Vagina (tissue), 2 donors: ENCODE data around the gene CLCNKA. TPM values are rescaled to one million over a fixed set of nuclear protein-coding genes. Genes with fewer than 3 reads are reported as not detected.
A peak's percentile ranks its signal among the peaks of the same experiment; 100 is the strongest.

Experiments used
- DNase-seq, 2 donors: peaks; one replicate each; pipeline ENCODE4 v3.0.0-alpha.2; 2017; ENCODE audit errors: extremely low spot score in 2 of 2
- H3K27ac ChIP-seq: fragments of 200-600 bp; sonication (generic); one replicate; pipeline ENCODE4 v1.5.1; 2019
- H3K27me3 ChIP-seq: fragments of 200-600 bp; sonication (generic); one replicate; pipeline ENCODE4 v1.5.1; 2019
- H3K36me3 ChIP-seq, 2 donors: fragments of 200-600 bp; sonication (generic); one replicate each; pipeline ENCODE4 v1.5.1; 2017 to 2019
- H3K4me1 ChIP-seq: fragments of 200-600 bp; sonication (generic); one replicate; pipeline ENCODE4 v1.5.1; 2019
- H3K4me3 ChIP-seq, 2 donors: fragments of 200-600 bp; sonication (generic); 1 replicate in 1 of 2; 2 replicates in 1 of 2; pipeline ENCODE4 v1.5.1; 2016 to 2019
- H3K9me3 ChIP-seq: fragments of 200-600 bp; sonication (generic); one replicate; pipeline ENCODE4 v1.5.1; 2019
- CTCF ChIP-seq, 3 experiments: fragments of 450-650 bp in 2 of 3; fragments of 200-600 bp in 1 of 3; sonication (generic) in 1 of 3; IDR thresholded peaks; one replicate each; pipeline ENCODE4 v1.5.1; 2017 to 2019; ENCODE audit warnings: antibody characterized with exemption in 3 of 3, mild to moderate bottlenecking in 2 of 3, moderate library complexity in 2 of 3
- POLR2A ChIP-seq, 2 donors: fragments of 450-650 bp; IDR thresholded peaks; one replicate each; pipeline ENCODE4 v1.6.1; 2017; ENCODE audit warnings: antibody characterized with exemption in 2 of 2, mild to moderate bottlenecking in 2 of 2, moderate library complexity in 2 of 2
- POLR2AphosphoS5 ChIP-seq, 2 donors: sonication (generic); formaldehyde crosslinking; IDR thresholded peaks; one replicate each; pipeline ENCODE4 v1.9.0; 2017; ENCODE audit warnings: antibody characterized with exemption in 2 of 2, mild to moderate bottlenecking in 2 of 2, low read depth in 1 of 2; ENCODE audit not compliant: insufficient read depth in 1 of 2
- intact Hi-C: fragments of 100-400 bp; cut with DNase I; formaldehyde crosslinking; loops from one replicate; pipeline ENCODE4 v1.15.1; 2023
- total RNA-seq: library from RNA; depleted of rRNA; stranded (reverse); fragments of >200 nt; gene quantifications from one replicate; pipeline ENCODE4 v1.2.3, GENCODE V29; 2016

The CLCNKA gene
- total RNA-seq, 1 donor from 2014 or later = 0.25 TPM

GRCh38 chr1:16077406-16078245 lies 55.8 kb downstream of the CLCNKA start:
- Histone ChIP-seq H3K27ac (peak overlapping the region; percentile 75), H3K27me3 (no peaks in the 10 kb centered on the region), H3K4me3 (no peak overlapping the region), H3K9me3 (no peaks in the 10 kb centered on the region), H3K36me3 (no peaks in the 10 kb centered on the region), H3K4me1 (peaks cover 54% of the 10 kb centered on the region)
- no peak for TF ChIP-seq POLR2AphosphoS5 (IDR thresholded peaks at IDR 0.05; ENCODE audit: insufficient read depth in 1 of 2, low read depth in 1 of 2)
- intact Hi-C loops = loop anchor here (2.0 to 10.0 kb wide), 3 partner anchors 109 to 287 kb away; partner anchors contain the start of gene SZRD1
- DNase-seq = no peak

GRCh38 chr1:16078925-16079656 lies 57.3 kb downstream of the CLCNKA start:
- TF ChIP-seq CTCF (IDR thresholded peaks at IDR 0.05) (peak; percentile 94 to 97 (median 97)), POLR2AphosphoS5 (IDR thresholded peaks at IDR 0.05; ENCODE audit: insufficient read depth in 1 of 2, low read depth in 1 of 2) (no peak), POLR2A (IDR thresholded peaks at IDR 0.05) (no peak)
- no peak for DNase-seq
- Histone ChIP-seq H3K9me3 (no peaks in the 10 kb centered on the region), H3K4me3 (no peak overlapping the region), H3K27ac (peak overlapping the region; percentile 21), H3K27me3 (no peaks in the 10 kb centered on the region), H3K4me1 (peaks cover 58% of the 10 kb centered on the region), H3K36me3 (no peaks in the 10 kb centered on the region)
- intact Hi-C loops = loop anchor here (2.0 to 10.0 kb wide), 3 partner anchors 108 to 286 kb away; partner anchors contain the start of gene SZRD1

GRCh38 chr1:16080422-16081150 lies 58.8 kb downstream of the CLCNKA start:
- Histone ChIP-seq H3K27ac (no peak overlapping the region), H3K4me3 (no peak overlapping the region), H3K4me1 (peaks cover 43% of the 10 kb centered on the region), H3K36me3 (no peaks in the 10 kb centered on the region), H3K9me3 (no peaks in the 10 kb centered on the region), H3K27me3 (no peaks in the 10 kb centered on the region)
- TF ChIP-seq POLR2AphosphoS5 (IDR thresholded peaks at IDR 0.05; ENCODE audit: insufficient read depth in 1 of 2, low read depth in 1 of 2) (no peak), CTCF (IDR thresholded peaks at IDR 0.05) (no peak), POLR2A (IDR thresholded peaks at IDR 0.05) (no peak)
- intact Hi-C loops = no loop called here
- DNase-seq = no peak

- intact Hi-C loops = no loop called here
- DNase-seq = no peak
- no peaks in the 10 kb centered on the region for H3K9me3 ChIP-seq
- no peak overlapping the region for H3K27ac ChIP-seq
- H3K4me3 ChIP-seq = no peak overlapping the region
- peaks cover 32% of the 10 kb centered on the region for H3K4me1 ChIP-seq
- H3K36me3 ChIP-seq = no peaks in the 10 kb centered on the region
- TF ChIP-seq CTCF (IDR thresholded peaks at IDR 0.05) (no peak), POLR2AphosphoS5 (IDR thresholded peaks at IDR 0.05; ENCODE audit: insufficient read depth in 1 of 2, low read depth in 1 of 2) (no peak), POLR2A (IDR thresholded peaks at IDR 0.05) (no peak)
- no peaks in the 10 kb centered on the region for H3K27me3 ChIP-seq
Measured at GRCh38 chr1:16081636-16082035, 59.8 kb downstream of the CLCNKA start.
